Cardiac muscle cell (in vitro differentiated cells and primary cell): ENCODE measurements around the gene FOXP3. TPM values are rescaled to one million over a fixed set of nuclear protein-coding genes. Genes with fewer than 3 reads are reported as not detected.

Experiments
- DNase-seq, 2 donors: peaks; one replicate each; pipeline versions ENCODE4 v3.0.0 to v3.0.0-alpha.2; 2010 to 2017; ENCODE audit warnings: low read depth in 1 of 2, low spot score in 1 of 2
- H3K27ac ChIP-seq: fragments of 200-600 bp; sonication (generic); 2 replicates; pipeline ENCODE4 v1.5.1; 2016
- H3K27me3 ChIP-seq: fragments of 200-600 bp; sonication (generic); 2 replicates; pipeline ENCODE4 v1.6.0; 2016; ENCODE audit warnings: control low read depth
- H3K36me3 ChIP-seq: fragments of 200-600 bp; sonication (generic); 2 replicates; pipeline ENCODE4 v1.5.1; 2016; ENCODE audit warnings: control low read depth
- H3K4me1 ChIP-seq: fragments of 200-600 bp; sonication (generic); 2 replicates; pipeline ENCODE4 v1.8.1; 2017; ENCODE audit warnings: low read depth, mild to moderate bottlenecking, mixed run types
- H3K4me3 ChIP-seq: fragments of 200-600 bp; sonication (generic); 2 replicates; pipeline ENCODE4 v1.5.1; 2016; ENCODE audit warnings: mild to moderate bottlenecking
- H3K9me3 ChIP-seq: fragments of 200-600 bp; sonication (generic); 2 replicates; pipeline ENCODE4 v1.5.1; 2017; ENCODE audit warnings: low read depth, mild to moderate bottlenecking, control low read depth
- polyA plus RNA-seq: library from polyadenylated mRNA; unstranded; fragments of >200 nt; fragmentation: Nextera tagmentation; extraction: Ambion mirVana; gene quantifications from 2 replicates; pipeline ENCODE4 v1.2.1, GENCODE V29; 2016
- total RNA-seq: library from RNA; depleted of rRNA; stranded (reverse); fragments of >200 nt; gene quantifications from 2 replicates; pipeline ENCODE4 v1.2.3, GENCODE V29; 2016
- TF ChIP-seq, protein P1 (sequence below): IDR thresholded peaks from 2 replicates; pipeline ENCODE4 v1.5.1; 2012; ENCODE audit warnings: low read depth, mild to moderate bottlenecking, low read length

FOXP3 gene
- total and polyA plus RNA-seq, 2 experiments from 2014 or later, result 0.18 to 0.59 TPM

- no peaks in the 10 kb centered on the region for H3K9me3 ChIP-seq
- no peaks in the 10 kb centered on the region for H3K27me3 ChIP-seq
- no peaks in the 10 kb centered on the region for H3K36me3 ChIP-seq
- DNase-seq, result no peak
- no peaks in the 10 kb centered on the region for H3K4me1 ChIP-seq
- H3K27ac ChIP-seq, result no peak overlapping the region
- TF ChIP-seq, protein P1, sequence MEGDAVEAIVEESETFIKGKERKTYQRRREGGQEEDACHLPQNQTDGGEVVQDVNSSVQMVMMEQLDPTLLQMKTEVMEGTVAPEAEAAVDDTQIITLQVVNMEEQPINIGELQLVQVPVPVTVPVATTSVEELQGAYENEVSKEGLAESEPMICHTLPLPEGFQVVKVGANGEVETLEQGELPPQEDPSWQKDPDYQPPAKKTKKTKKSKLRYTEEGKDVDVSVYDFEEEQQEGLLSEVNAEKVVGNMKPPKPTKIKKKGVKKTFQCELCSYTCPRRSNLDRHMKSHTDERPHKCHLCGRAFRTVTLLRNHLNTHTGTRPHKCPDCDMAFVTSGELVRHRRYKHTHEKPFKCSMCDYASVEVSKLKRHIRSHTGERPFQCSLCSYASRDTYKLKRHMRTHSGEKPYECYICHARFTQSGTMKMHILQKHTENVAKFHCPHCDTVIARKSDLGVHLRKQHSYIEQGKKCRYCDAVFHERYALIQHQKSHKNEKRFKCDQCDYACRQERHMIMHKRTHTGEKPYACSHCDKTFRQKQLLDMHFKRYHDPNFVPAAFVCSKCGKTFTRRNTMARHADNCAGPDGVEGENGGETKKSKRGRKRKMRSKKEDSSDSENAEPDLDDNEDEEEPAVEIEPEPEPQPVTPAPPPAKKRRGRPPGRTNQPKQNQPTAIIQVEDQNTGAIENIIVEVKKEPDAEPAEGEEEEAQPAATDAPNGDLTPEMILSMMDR, result no peak
- no peak overlapping the region for H3K4me3 ChIP-seq
Measured at GRCh38 chrX:49221868-49222267, 42.6 kb downstream of the FOXP3 start.

DNA sequence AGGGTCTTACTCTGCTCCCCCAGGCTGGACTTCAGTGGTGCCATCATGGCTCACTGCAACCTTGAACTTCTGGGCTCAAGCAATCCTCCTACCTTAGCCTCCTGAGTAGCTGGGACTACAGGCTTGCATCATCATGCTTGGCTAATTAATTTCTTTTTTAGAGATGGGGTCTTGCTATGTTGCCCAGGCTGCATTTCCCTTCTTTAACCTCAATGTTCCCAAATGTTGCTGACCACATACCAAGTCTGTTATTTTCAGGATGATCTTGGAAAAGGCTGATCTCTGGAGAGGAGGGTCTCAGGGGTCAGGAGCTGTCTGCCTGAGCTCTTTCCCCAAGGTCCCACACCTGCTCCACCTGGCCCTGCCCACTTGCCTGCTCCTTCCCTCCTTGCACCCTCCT is 44.4 kb downstream of the FOXP3 start:
- H3K4me1 ChIP-seq, result no peaks in the 10 kb centered on the region
- no peak for DNase-seq
- no peak overlapping the region for H3K27ac ChIP-seq
- H3K4me3 ChIP-seq, result no peak overlapping the region
- no peaks in the 10 kb centered on the region for H3K27me3 ChIP-seq
- H3K36me3 ChIP-seq, result no peaks in the 10 kb centered on the region
- no peaks in the 10 kb centered on the region for H3K9me3 ChIP-seq
- TF ChIP-seq, protein P1, result no peak

- no peak overlapping the region for H3K4me3 ChIP-seq
- no peaks in the 10 kb centered on the region for H3K27me3 ChIP-seq
- no peaks in the 10 kb centered on the region for H3K4me1 ChIP-seq
- DNase-seq, result no peak
- no peak overlapping the region for H3K27ac ChIP-seq
- no peaks in the 10 kb centered on the region for H3K9me3 ChIP-seq
- TF ChIP-seq, protein P1, result no peak
- no peaks in the 10 kb centered on the region for H3K36me3 ChIP-seq
Measured at GRCh38 chrX:49214996-49215526, 49.4 kb downstream of the FOXP3 start.

GRCh38 chrX:49214416-49214815 is 50.1 kb downstream of the FOXP3 start:
- Histone ChIP-seq H3K36me3 (no peaks in the 10 kb centered on the region), H3K27ac (no peak overlapping the region)
- no peak for DNase-seq

GRCh38 chrX:49212861-49213260 is 51.6 kb downstream of the FOXP3 start:
- DNase-seq, result no peak
- no peaks in the 10 kb centered on the region for H3K4me1 ChIP-seq

More at GRCh38 chrX:49214416-49214815, 50.1 kb downstream of the FOXP3 start:
- no peaks in the 10 kb centered on the region for H3K9me3 ChIP-seq
- TF ChIP-seq, protein P1, result no peak
- H3K4me3 ChIP-seq, result no peak overlapping the region
- H3K4me1 ChIP-seq, result no peaks in the 10 kb centered on the region
- no peaks in the 10 kb centered on the region for H3K27me3 ChIP-seq

More at GRCh38 chrX:49212861-49213260, 51.6 kb downstream of the FOXP3 start:
- H3K27ac ChIP-seq, result no peak overlapping the region
- TF ChIP-seq, protein P1, result no peak
- no peak overlapping the region for H3K4me3 ChIP-seq
- H3K27me3 ChIP-seq, result no peaks in the 10 kb centered on the region
- H3K9me3 ChIP-seq, result no peaks in the 10 kb centered on the region
- H3K36me3 ChIP-seq, result no peaks in the 10 kb centered on the region
